Heart right ventricle (tissue), 16 donors: ENCODE data around the gene ASH1L. TPM values are rescaled to one million over a fixed set of nuclear protein-coding genes. Genes with fewer than 3 reads are reported as not detected.

ENCODE experiments used
- ATAC-seq, 8 donors: fragments of 200-7000 bp; cut with Tn5 transposase; one replicate each; pipeline ENCODE4 v1.9.1; 2020; ENCODE audit warnings: mild to moderate bottlenecking in 8 of 8, moderate library complexity in 8 of 8, moderate number of reproducible peaks in 1 of 8
- DNase-seq, 2 donors: peaks; one replicate each; pipeline ENCODE4 v3.0.0-alpha.2; 2020
- H3K27ac ChIP-seq, 10 donors: fragments of 200-600 bp; sonication (generic) in 2 of 10; one replicate each; pipeline versions ENCODE4 v1.5.0 to v1.8.0; 2020 to 2022; ENCODE audit warnings: mild to moderate bottlenecking in 3 of 10
- H3K27me3 ChIP-seq, 7 donors: fragments of 200-600 bp; one replicate each; pipeline ENCODE4 v1.8.0; 2021 to 2022; ENCODE audit warnings: mild to moderate bottlenecking in 2 of 7
- H3K36me3 ChIP-seq, 9 donors: fragments of 200-600 bp; sonication (generic) in 1 of 9; one replicate each; pipeline versions ENCODE4 v1.5.0 to v1.8.0; 2020 to 2022; ENCODE audit warnings: mild to moderate bottlenecking in 2 of 9
- H3K4me1 ChIP-seq, 9 donors: fragments of 200-600 bp; sonication (generic) in 1 of 9; one replicate each; pipeline versions ENCODE4 v1.5.0 to v1.8.0; 2020 to 2022; ENCODE audit warnings: mild to moderate bottlenecking in 4 of 9
- H3K4me3 ChIP-seq, 10 donors: fragments of 200-600 bp; sonication (generic) in 2 of 10; one replicate each; pipeline versions ENCODE4 v1.5.0 to v1.8.0; 2020 to 2022; ENCODE audit warnings: mild to moderate bottlenecking in 7 of 10, moderate library complexity in 2 of 10
- H3K9me3 ChIP-seq, 11 donors: fragments of 200-600 bp in 10 of 11; sonication (generic) in 2 of 11; one replicate each; pipeline versions ENCODE4 v1.5.0 to v1.8.0; 2013 to 2022; ENCODE audit warnings: mild to moderate bottlenecking in 2 of 11, control low read depth in 1 of 11, moderate library complexity in 1 of 11
- WGBS, 2 donors: extraction: QIAGEN DNeasy Blood & Tissue Kit; methylation state at CpG; one replicate each; pipeline ENCODE4 v1.1.7; 2013; ENCODE audit warnings: inconsistent platforms in 1 of 2; 5-methylcytosine and 5-hydroxymethylcytosine counted together
- intact Hi-C, 10 donors: fragments of 100-400 bp; cut with DNase I; formaldehyde crosslinking; loops; one replicate each; pipeline versions ENCODE4 v1.11.1 to v1.14.2; 2022
- polyA plus RNA-seq, 2 donors: library from polyadenylated mRNA; stranded (reverse); fragments of 200-250 nt; gene quantifications; one replicate each; pipeline ENCODE4 v1.2.3, GENCODE V29; 2013
- total RNA-seq, 10 donors: library from RNA; stranded (reverse); fragmentation: NEBNext Ultra II Directional in 3 of 10; extraction: Animal tissue kit (Norgen Biotek cat#: 25700) in 3 of 10; gene quantifications; one replicate each; pipeline versions ENCODE4 v1.2.1 to v1.2.4, GENCODE V29; 2021 to 2023
- TF ChIP-seq, protein P1 (sequence below), 9 donors: fragments of 200-600 bp; sonication (generic) in 2 of 9; IDR thresholded peaks; one replicate each; pipeline versions ENCODE4 v1.5.0 to v1.8.0; 2021 to 2022; ENCODE audit warnings: antibody characterized with exemption in 9 of 9, mild to moderate bottlenecking in 5 of 9, moderate library complexity in 1 of 9
- donor health status: Arrhythmogenic right ventricular cardiomyopathy.
- donor health status: ischemic (EF 13 %, LVEDD 7.1; RV severe dilation, severe dysfunction).
- donor health status: healthy with polysubstance abuse.
- donor health status: DM: no; HTN: yes; CAD: no.
- donor health status: DM: no; HTN: no; CAD: no.
- donor health status: ischemic (EF 25% LVEDD 6.9; RV normal size, moderate dysfunction).
- donor health status: ischemic (EF 25% LVEDD 5.7; RV mildly dilated, moderate dysfunction).
- donor health status: healthy.
- donor health status: DM: yes; HTN: yes; CAD: no.
- donor health status: Ischemic cardiomyopathy.
- donor health status: ischemic (EF 35%, LVEDD 5.7; RV mildly dilated, moderate dysfunction).
- donor health status: nonischemic (EF 11% LVEDD 7.7; RV severe dilation, severe dysfunction).
- donor health status: DM: yes; HTN: yes; CAD: no.
- donor health status: PGD.
- donor health status: ischemic (EF 29% LVEDD 5.4; RV normal size, mild dysfunction).
- donor health status: nonischemic (EF 23%, LVEDD 6.1; RV moderate dilation, normal function).

Gene ASH1L
- total and polyA plus RNA-seq, 12 donors, result 5.1 to 56.8 (median 47.3) TPM

DNA sequence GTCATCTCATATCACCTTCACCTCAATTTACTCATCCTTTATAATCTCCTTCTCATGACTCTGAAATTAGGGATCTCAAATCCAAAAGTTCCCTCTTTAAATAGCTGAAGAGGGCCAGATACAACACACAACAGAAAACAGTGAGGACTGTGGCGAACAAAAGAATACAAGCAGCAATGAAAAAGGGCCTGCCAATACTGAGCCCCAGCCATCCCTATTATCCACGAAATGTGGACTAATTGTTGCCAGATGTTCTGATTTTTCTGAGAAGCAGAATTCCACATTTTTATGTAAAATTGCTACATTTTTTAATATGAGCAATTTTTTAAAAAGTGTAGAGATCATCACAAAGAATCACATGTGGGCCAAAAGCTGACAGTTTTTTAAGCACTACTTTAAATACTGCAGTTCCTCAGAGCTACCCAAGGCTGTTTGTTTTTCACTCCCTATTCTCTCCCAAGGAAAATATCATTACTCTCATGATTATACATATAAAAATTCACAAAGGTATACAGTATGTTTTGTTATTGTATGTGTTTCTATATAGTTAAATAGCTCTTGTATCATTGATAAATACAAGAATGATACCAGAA lies 90.0 kb downstream of the ASH1L start:
- WGBS, 2 donors, result 71 to 79% methylated on average over 2 of the region's 2 CpGs
- Histone ChIP-seq H3K27ac (no peak overlapping the region), H3K36me3 (peaks cover 0 to 20% (median 0%) of the 10 kb centered on the region in 9 donors), H3K4me3 (no peak overlapping the region), H3K27me3 (no peaks in the 10 kb centered on the region), H3K4me1 (peaks cover 0 to 40% (median 11%) of the 10 kb centered on the region in 9 donors), H3K9me3 (peaks cover 0 to 14% (median 9%) of the 10 kb centered on the region in 11 donors)
- intact Hi-C loops, result no loop called here
- TF ChIP-seq, protein P1, sequence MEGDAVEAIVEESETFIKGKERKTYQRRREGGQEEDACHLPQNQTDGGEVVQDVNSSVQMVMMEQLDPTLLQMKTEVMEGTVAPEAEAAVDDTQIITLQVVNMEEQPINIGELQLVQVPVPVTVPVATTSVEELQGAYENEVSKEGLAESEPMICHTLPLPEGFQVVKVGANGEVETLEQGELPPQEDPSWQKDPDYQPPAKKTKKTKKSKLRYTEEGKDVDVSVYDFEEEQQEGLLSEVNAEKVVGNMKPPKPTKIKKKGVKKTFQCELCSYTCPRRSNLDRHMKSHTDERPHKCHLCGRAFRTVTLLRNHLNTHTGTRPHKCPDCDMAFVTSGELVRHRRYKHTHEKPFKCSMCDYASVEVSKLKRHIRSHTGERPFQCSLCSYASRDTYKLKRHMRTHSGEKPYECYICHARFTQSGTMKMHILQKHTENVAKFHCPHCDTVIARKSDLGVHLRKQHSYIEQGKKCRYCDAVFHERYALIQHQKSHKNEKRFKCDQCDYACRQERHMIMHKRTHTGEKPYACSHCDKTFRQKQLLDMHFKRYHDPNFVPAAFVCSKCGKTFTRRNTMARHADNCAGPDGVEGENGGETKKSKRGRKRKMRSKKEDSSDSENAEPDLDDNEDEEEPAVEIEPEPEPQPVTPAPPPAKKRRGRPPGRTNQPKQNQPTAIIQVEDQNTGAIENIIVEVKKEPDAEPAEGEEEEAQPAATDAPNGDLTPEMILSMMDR (IDR thresholded peaks at IDR 0.05), result no peak
- DNase-seq (no peak), ATAC-seq (no peak)

DNA sequence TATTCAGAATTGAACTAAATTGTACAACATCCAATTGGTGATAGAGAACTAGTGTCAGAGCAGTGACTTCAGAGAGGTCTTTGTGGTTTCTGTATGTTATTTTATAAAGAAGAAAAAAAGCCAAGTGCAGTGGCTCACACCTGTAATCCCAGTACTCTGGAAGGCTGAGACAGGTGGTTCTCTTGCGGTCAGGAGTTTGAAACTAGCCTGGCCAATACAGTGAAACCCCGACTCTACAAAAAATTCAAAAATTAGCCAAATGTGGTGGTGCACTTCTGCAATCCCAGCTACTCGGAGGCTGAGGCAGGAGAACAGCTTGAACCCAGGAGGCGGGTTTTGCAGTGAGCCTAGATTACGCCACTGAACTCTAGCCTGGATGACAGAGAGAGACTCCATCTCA lies 90.7 kb downstream of the ASH1L start:
- intact Hi-C loops, result no loop called here

DNA sequence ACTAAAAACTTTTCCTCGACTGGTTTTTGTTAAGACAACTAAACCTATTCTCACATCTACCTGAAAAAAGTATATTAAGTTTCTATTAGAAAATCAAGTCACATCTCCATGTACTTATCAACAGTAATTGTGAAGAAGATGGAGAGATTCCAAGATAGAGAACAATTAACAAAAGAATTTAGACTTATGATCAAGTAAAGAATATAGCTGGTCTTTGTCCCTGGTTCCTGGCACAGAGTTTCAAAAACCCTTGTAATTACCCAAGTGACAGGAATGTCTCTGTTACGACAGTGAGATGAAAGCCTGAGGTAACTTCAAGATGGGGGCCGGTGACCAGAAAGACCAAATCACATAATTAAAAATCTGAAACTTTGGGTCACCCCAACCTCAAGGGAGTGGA lies 91.6 kb downstream of the ASH1L start:
- no peak for ATAC-seq
- Histone ChIP-seq H3K4me1 (peaks cover 0 to 56% (median 27%) of the 10 kb centered on the region in 9 donors), H3K36me3 (peaks cover 0 to 14% (median 0%) of the 10 kb centered on the region in 9 donors), H3K4me3 (no peak overlapping the region), H3K27ac (no peak overlapping the region), H3K27me3 (no peaks in the 10 kb centered on the region), H3K9me3 (peaks cover 0 to 14% (median 9%) of the 10 kb centered on the region in 11 donors)
- TF ChIP-seq, protein P1 (IDR thresholded peaks at IDR 0.05), result no peak
- intact Hi-C loops, result no loop called here
- no peak for DNase-seq
- WGBS, 2 donors, result 92 to 97% methylated on average over 3 of the region's 3 CpGs

More for the DNA sequence above, 90.7 kb downstream of the ASH1L start:
- TF ChIP-seq, protein P1 (IDR thresholded peaks at IDR 0.05), result no peak
- Histone ChIP-seq H3K4me1 (peaks cover 0 to 47% (median 18%) of the 10 kb centered on the region in 9 donors), H3K27ac (no peak overlapping the region), H3K9me3 (peaks cover 0 to 14% (median 9%) of the 10 kb centered on the region in 11 donors), H3K27me3 (no peaks in the 10 kb centered on the region), H3K4me3 (no peak overlapping the region), H3K36me3 (peaks cover 0 to 20% (median 0%) of the 10 kb centered on the region in 9 donors)
- DNase-seq (no peak), ATAC-seq (no peak)
- WGBS, 2 donors, result 99% methylated on average over 5 of the region's 5 CpGs

DNA sequence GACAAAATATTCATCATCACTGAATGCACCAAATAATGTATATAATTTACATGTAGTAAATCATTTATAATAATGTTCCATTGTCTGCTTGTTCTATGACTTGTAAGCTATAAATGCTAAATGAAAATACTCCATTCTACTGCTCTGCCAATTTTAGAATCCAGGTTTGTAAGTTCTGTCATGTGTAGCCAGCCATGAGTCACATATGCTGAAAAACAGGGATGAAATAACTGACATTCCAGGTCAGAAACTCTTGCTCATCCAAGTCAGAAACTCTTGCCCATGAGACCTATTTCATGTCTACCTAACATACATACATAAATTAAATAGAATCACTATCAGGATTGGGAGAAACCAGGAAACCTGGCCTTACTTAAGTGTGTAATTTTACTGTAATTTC lies 95.6 kb downstream of the ASH1L start:
- ATAC-seq, result peak in 1 of 8 donors; percentile 53
- no peak for DNase-seq
- Histone ChIP-seq H3K9me3 (peaks cover 0 to 12% (median 9%) of the 10 kb centered on the region in 11 donors), H3K4me3 (no peak overlapping the region), H3K36me3 (peaks cover 0 to 25% (median 3%) of the 10 kb centered on the region in 9 donors), H3K4me1 (peaks cover 0 to 38% (median 18%) of the 10 kb centered on the region in 9 donors), H3K27me3 (no peaks in the 10 kb centered on the region), H3K27ac (peak overlapping the region in 2 of 10 donors; percentile 4 to 27)
- intact Hi-C loops, result no loop called here
- TF ChIP-seq, protein P1 (IDR thresholded peaks at IDR 0.05), result no peak
